K562 (cell line): ENCODE results near the gene MYBPC3. TPM values are rescaled to one million over a fixed set of nuclear protein-coding genes. Genes with fewer than 3 reads are reported as not detected.

Source experiments
- ATAC-seq: fragments of 200-7000 bp; cut with Tn5 transposase; 3 replicates; pipeline ENCODE4 v1.9.1; 2020; ENCODE audit warnings: moderate library complexity
- BruUV-seq: library from RNA; stranded (reverse); fragments of 400-500 nt; replicated peaks from 2 replicates; lab custom pipeline; 2021; lab: Mats Ljungman, UMichigan
- CTCF ChIA-PET: fragments of 300-600 bp; formaldehyde crosslinking; extraction: SDS; loops from one replicate; lab custom pipeline; 2021; ENCODE audit warnings: low intra/inter-chr PET ratio; lab: Yijun Ruan, JAX
- POLR2A ChIA-PET: fragments of 300-600, 350-650 bp; sonication (Branson Sonifier 250); formaldehyde crosslinking; extraction: SDS; loops from one replicate; lab custom pipeline; 2021; ENCODE audit warnings: antibody characterized with exemption, inconsistent platforms; lab: Yijun Ruan, JAX
- DNase-seq, 4 experiments: peaks; one replicate each; pipeline versions ENCODE4 v3.0.0 to v3.0.0-alpha.2; 2011 to 2018; ENCODE audit warnings: low spot score in 3 of 4, mixed read lengths in 3 of 4; ENCODE audit errors: extremely low read depth in 1 of 4
- FAIRE-seq: peaks from 2 replicates; lab custom pipeline; 2011; peaks lifted over from hg19 to GRCh38; lab: Jason Lieb, UNC
- H2AFZ ChIP-seq: 2 replicates; pipeline ENCODE4 v1.6.0; 2011; ENCODE audit warnings: low read depth, low read length, control low read depth, inconsistent platforms
- H3K27ac ChIP-seq: fragments of 200-600 bp; 3 replicates; pipeline ENCODE4 v1.8.0; 2011; ENCODE audit warnings: low read depth, mild to moderate bottlenecking, control low read depth, inconsistent platforms, low read length, moderate library complexity, mixed read lengths; ENCODE audit errors: extremely low read depth
- H3K27me3 ChIP-seq, 2 experiments: fragments of 300-600 bp in 1 of 2; 2 replicates in 1 of 2; 3 replicates in 1 of 2; pipeline versions ENCODE4 v1.6.0 to v1.8.0; 2011; ENCODE audit warnings: inconsistent platforms in 2 of 2, low read length in 2 of 2, mild to moderate bottlenecking in 1 of 2, mixed read lengths in 1 of 2, moderate library complexity in 1 of 2; ENCODE audit not compliant: control insufficient read depth in 2 of 2, insufficient read depth in 2 of 2
- H3K36me3 ChIP-seq: fragments of 300-600 bp; 3 replicates; pipeline ENCODE4 v1.8.0; 2011; ENCODE audit warnings: mild to moderate bottlenecking, low read length, inconsistent platforms; ENCODE audit not compliant: control insufficient read depth, insufficient read depth
- H3K4me1 ChIP-seq, 2 experiments: fragments of 200-600 bp in 1 of 2; replicated peaks in 1 of 2; 2 replicates in 1 of 2; 3 replicates in 1 of 2; pipeline versions ENCODE4 v1.5.1 to v1.8.0; 2011; ENCODE audit warnings: inconsistent platforms in 2 of 2, low read length in 2 of 2, mild to moderate bottlenecking in 1 of 2, mixed read lengths in 1 of 2, moderate library complexity in 1 of 2; ENCODE audit not compliant: control insufficient read depth in 2 of 2, insufficient read depth in 2 of 2
- H3K4me2 ChIP-seq: 2 replicates; pipeline ENCODE4 v1.6.1; 2011; ENCODE audit warnings: low read length, control low read depth, inconsistent platforms, mixed read lengths; ENCODE audit not compliant: insufficient read depth
- H3K4me3 ChIP-seq: fragments of 200-600 bp; sonication (generic), shearing (Covaris generic); 2 replicates; pipeline ENCODE4 v1.5.1; 2016; ENCODE audit warnings: control low read depth, inconsistent platforms
- H3K79me2 ChIP-seq: fragments of 200-600 bp; 3 replicates; pipeline ENCODE4 v1.8.0; 2011; ENCODE audit warnings: low read length, inconsistent platforms; ENCODE audit not compliant: control insufficient read depth, insufficient read depth
- H3K9ac ChIP-seq, 2 experiments: 2 replicates each; pipeline versions ENCODE4 v1.6.0 to v1.6.1; 2011; ENCODE audit warnings: low read depth in 2 of 2, low read length in 2 of 2, control low read depth in 1 of 2, inconsistent platforms in 1 of 2, mild to moderate bottlenecking in 1 of 2, mixed read lengths in 1 of 2; ENCODE audit not compliant: insufficient read depth in 1 of 2
- H3K9me1 ChIP-seq: one replicate; pipeline ENCODE4 v1.6.0; 2011; ENCODE audit warnings: inconsistent platforms, mild to moderate bottlenecking, low read length, moderate library complexity; ENCODE audit not compliant: control insufficient read depth, insufficient read depth
- H3K9me3 ChIP-seq: replicated peaks from 2 replicates; pipeline ENCODE4 v1.5.1; 2011; ENCODE audit warnings: low read depth, low read length, inconsistent platforms; ENCODE audit not compliant: control insufficient read depth, insufficient read depth
- H4K20me1 ChIP-seq: replicated peaks from 2 replicates; pipeline ENCODE4 v1.6.1; 2011; ENCODE audit warnings: low read length, inconsistent platforms, mixed read lengths; ENCODE audit not compliant: control insufficient read depth, insufficient read depth
- ARHGAP35 ChIP-seq: fragments of 450-650 bp; IDR thresholded peaks from 2 replicates; pipeline ENCODE4 v1.6.1; 2018; ENCODE audit not compliant: partially characterized antibody
- MXI1 ChIP-seq: IDR thresholded peaks from 2 replicates; pipeline ENCODE4 v1.6.1; 2011; ENCODE audit warnings: low read depth, mild to moderate bottlenecking, improper control_type of control experiment, low read length
- WGBS: fragments of 100-300 bp; shearing (Covaris generic); methylation state at CpG from one replicate; pipeline ENCODE4 v1.1.6; 2016; ENCODE audit warnings: low coverage, mixed read lengths; ENCODE audit not compliant: insufficient coverage; ENCODE audit errors: missing lambda C conversion rate; 5-methylcytosine and 5-hydroxymethylcytosine counted together
- in situ Hi-C: fragments of 300-500 bp; cut with MboI; formaldehyde crosslinking; loops from 4 replicates; pipeline ENCODE4 v1.15.0; 2018; ENCODE audit warnings: inconsistent platforms, mixed read lengths
- intact Hi-C: fragments of 100-400 bp; cut with micrococcal nuclease; formaldehyde crosslinking; loops from 2 replicates; pipeline ENCODE4 v1.14.2; 2022
- polyA plus RNA-seq, 8 experiments: library from polyadenylated mRNA; depleted of rRNA in 4 of 8; stranded (reverse) in 5 of 8; unstranded in 3 of 8; fragments of >200 nt; fragmentation: Nextera tagmentation in 2 of 8; fragmentation: Illumina TruSeq in 1 of 8; extraction: Ambion mirVana in 2 of 8; extraction: Trizol in 1 of 8; gene quantifications; 2 replicates each; pipeline versions ENCODE4 v1.2.1 to v1.2.3, GENCODE V29; 2011 to 2014; ENCODE audit warnings: inconsistent platforms in 1 of 8, missing spikeins in 1 of 8
- total RNA-seq, 7 experiments: library from RNA; depleted of rRNA in 6 of 7; stranded (reverse); fragments of >200 nt in 6 of 7; fragmentation: Illumina TruSeq in 2 of 7; extraction: Trizol in 2 of 7; gene quantifications; 2 replicates each; pipeline versions ENCODE4 v1.2.1 to v1.2.3, GENCODE V29; 2011 to 2021; ENCODE audit warnings: low replicate concordance in 1 of 7
- TF ChIP-seq, protein P1 (sequence below): sonication (generic); formaldehyde crosslinking; IDR thresholded peaks from 2 replicates; pipeline ENCODE4 v1.9.0; 2022; ENCODE audit warnings: mild to moderate bottlenecking, missing genetic modification reagents

MYBPC3 gene
- total and polyA plus RNA-seq, 9 of the 15 experiments (the other 6 are each of a cell fraction or from before 2014, with no cell fraction given): 0.01 TPM; not detected in 8

DNA sequence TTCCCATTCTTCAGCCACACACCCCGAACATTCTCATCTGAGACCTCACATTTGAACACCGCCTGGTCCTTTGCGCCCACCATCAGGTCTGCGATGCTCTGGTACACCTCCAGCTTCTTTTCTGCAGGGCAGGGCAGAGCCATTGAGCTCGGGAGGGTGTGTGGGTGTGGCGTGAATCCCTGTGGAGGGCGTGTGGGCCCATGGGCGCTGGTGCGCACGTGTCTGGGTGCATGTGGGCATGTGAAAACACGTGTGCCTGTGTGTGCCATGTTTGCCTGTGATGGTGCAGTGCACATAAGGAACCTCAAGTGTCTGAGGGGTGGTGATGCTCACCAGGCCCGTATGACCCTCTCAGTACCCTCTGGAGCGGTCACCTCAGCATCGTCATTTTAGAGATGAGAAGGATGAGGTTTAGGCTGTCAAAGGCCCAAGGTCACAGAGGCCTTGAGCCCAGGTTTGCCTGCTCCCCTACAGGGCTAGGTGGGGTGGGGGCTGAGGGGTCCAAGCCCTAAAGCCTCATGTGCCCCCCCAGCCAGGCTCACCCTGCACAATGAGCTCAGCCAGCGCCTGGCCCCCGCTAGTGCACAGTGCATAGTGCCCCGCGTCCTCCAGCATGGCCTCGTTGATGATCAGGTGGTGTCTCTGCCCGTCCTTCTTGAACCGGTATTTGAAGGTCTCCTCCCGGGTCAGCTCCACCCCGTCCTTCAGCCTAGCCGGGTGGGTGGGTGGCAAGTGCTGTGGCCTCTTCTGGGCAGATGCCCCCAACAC lies 10.3 kb downstream of the MYBPC3 start:
- ChIA-PET CTCF (no interaction called here), POLR2A (interaction anchor here (0.6 kb wide), 2 partner anchors 14 to 189 kb away, joined by 3 read pairs; no protein-coding TSS in a partner anchor)
- H2AFZ ChIP-seq: no peak overlapping the region

More for the DNA sequence above, 10.3 kb downstream of the MYBPC3 start:
- peak overlapping the region in 1 of 2 experiments; percentile 57; a peak in 1 of 4 replicates for H3K9ac ChIP-seq
- ATAC-seq: no peak
- H3K9me3 ChIP-seq: no peaks in the 10 kb centered on the region
- in situ Hi-C loops: loop anchor here (10.0 kb wide), 1 partner anchor 167 kb away; the partner anchor contains the start of gene ARFGAP2
- H4K20me1 ChIP-seq: peaks cover under 1% of the 10 kb centered on the region; the same call in 1 of the 2 replicates
- TF ChIP-seq, protein P1, sequence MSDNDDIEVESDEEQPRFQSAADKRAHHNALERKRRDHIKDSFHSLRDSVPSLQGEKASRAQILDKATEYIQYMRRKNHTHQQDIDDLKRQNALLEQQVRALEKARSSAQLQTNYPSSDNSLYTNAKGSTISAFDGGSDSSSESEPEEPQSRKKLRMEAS: 0 out of 2 replicates have a peak, but pooled peaks have one; percentile 17
- no peak for TF ChIP-seq MXI1
- TF ChIP-seq ARHGAP35: no peak
- intact Hi-C loops: no loop called here
- H3K36me3 ChIP-seq: no peaks in the 10 kb centered on the region
- FAIRE-seq: no peak
- H3K4me2 ChIP-seq: no peak overlapping the region
- H3K79me2 ChIP-seq: no peaks in the 10 kb centered on the region
- BruUV-seq: no TSS peak
- H3K27ac ChIP-seq: no peak overlapping the region
- peaks cover 2% of the 10 kb centered on the region for H3K9me1 ChIP-seq
- H3K27me3 ChIP-seq: peaks cover 13 to 39% of the 10 kb centered on the region in 2 experiments; a peak in 4 of 5 replicates
- no peak overlapping the region for H3K4me3 ChIP-seq
- 39% methylated on average over 24 of the region's 24 CpGs for WGBS
- H3K4me1 ChIP-seq: peaks cover 4 to 45% of the 10 kb centered on the region in 2 experiments; a peak in 3 of 5 replicates
- DNase-seq: no peak
